ENCODE measurements around the gene CHRNA5.
"Not testable (repeated sequence)": the region's sequence is repeated elsewhere in the genome, so short reads cannot be mapped to it uniquely, and the experiment has no call there.

Gene CHRNA5

DNA sequence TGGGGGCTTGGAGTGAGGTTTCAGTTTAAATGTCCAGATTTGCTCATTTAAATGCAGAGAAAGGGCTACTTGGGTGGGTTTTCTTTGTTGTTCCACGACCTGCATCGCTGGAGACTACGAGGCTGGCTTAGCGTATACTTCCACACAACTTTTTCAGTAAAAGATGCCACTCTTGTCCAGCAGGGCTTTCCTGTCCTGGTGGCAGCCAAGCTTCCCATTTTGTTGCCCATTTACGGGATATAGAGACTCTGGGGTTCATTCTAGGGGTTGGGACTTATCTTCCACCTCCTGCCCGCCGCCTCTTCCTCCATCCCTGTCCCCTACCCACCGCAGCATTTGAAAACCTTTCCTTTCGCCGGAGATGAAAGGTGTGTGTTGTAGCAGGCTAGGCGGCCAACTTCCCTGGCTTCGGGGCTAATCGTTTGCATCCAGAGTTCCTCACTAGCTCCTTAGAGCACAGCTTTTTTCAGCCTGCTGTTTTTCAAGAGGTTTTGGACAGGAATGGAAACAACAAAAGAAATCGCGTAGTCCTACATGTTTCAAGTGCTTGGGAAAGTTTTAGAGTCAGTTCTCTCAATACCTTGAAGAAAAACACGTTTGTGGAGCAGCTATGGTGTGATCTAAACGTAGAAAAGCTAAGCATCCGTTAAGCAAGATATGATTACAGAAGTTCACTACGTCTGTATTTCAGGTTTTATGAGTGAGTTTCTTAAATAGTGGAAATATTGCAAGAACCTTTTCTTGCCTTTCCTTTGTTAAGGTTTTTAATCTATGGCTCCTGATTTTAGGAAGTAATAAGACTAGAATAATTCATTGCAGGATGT, 843 bp downstream of the CHRNA5 start:
- DNase-seq, result peak; percentile 20

DNA sequence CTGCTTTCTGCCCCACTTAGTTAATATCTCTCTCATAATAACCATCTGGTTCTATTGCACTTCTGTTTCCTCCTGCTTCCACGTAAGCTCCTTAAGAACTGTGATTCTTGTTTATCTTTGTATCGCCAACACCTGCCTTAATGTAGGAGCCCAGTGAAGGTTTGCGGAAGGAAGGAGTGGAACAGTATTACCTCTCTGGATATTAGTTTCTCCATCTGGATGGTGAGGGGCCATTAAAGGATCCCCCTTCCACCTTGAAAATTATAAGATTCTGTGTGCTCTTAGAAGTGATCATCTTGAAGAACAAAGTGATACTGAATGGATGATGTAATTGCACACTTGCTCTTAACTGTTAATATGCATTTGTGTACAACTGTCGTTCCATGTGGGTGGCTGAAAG, 2.2 kb downstream of the CHRNA5 start:
- DNase-seq, result no peak

DNA sequence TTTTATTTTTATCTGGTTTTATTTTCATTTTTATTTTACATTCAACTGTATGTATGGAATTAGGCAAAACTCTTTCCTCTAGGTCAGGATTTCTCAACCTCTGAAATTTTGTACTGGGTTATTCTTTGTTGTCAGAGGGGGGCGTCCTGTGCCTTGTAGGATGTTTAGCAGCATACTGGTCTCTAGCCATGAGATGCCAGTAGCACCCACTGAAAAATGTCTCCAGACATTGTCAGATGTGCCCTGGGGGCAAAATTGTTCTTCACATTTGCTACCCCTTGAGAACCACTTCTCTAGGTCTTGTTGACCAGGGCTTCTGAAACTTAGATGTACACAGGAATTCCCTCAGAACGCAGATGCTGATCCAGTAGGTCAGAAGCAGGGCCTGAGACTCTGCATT, 5.4 kb downstream of the CHRNA5 start:
- DNase-seq, result no peak

DNA sequence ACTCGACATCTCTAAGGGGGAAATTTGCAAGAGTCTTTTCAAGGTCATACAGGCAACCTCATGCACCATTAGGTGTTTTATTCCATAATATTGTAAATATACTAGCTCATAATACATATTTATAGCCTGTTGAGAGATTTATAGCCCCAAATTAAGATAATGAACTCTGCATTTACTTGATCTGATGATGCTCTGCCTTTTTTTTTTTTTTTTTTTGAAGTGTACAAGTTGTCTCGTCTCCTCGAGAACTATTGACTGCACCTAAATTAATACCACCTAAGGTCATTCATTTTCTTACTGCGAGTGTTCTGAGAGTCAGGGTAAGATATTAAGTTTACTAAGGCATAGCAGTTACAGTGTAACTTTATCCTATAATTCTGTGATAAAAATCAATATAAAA, 6.1 kb downstream of the CHRNA5 start:
- no peak for DNase-seq

DNA sequence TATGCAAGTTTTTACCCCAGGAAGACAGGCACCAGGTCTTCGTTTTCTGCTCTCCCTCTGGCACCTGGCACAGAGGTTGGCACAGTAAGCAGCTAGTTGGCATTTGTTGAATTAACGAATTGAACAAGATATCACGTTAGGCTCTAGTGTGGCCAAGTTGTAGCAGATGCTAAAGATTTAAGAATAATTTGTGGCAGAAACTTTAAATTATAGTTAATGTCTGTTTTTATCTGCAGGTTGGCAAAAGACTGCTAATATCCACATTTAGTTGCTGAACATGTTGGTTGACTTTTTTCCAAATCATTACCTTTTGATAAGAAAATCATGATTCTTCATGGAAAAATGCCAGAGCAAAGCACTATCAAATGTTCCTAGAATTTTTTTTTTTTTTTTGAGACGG, 8.1 kb downstream of the CHRNA5 start:
- no peak for DNase-seq

DNA sequence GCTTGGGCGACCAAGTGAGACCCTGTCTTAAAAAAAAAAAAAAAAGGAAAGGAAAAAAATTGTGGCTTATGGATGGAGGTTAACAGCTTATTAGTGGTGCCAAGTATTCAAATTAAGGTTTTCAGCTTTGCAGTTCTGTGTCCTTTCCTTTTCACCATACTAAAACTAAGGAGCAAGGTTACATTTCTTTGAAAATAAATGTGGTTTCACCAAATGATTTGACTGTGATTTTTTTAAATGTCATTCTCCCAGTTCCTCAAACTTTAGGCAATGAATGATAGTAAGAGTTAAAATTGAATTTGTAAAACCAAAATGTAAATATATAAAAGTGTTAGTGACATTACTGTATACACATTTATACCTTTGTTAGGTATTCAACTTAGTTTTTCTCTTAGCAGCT, 9.6 kb downstream of the CHRNA5 start:
- no peak for DNase-seq

DNA sequence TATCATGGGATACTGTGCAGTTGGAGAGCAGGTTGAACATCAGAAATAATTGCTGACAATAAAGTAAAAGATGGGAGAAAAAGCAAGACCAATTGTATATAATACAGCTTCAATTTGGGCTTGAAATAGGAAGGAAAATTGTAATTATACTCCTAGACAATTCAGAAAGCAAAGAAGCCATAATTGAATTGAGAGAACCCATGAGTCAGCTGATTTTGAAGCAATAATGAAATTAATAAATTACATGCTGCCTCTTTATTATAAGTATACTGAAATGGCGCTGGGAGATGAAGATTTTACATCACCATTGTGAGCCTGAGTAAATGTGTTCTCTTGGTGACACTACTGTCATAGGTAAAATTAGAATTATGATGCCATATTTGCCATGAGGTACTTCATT, 32.3 kb downstream of the CHRNA5 start:
- DNase-seq, result no peak

DNA sequence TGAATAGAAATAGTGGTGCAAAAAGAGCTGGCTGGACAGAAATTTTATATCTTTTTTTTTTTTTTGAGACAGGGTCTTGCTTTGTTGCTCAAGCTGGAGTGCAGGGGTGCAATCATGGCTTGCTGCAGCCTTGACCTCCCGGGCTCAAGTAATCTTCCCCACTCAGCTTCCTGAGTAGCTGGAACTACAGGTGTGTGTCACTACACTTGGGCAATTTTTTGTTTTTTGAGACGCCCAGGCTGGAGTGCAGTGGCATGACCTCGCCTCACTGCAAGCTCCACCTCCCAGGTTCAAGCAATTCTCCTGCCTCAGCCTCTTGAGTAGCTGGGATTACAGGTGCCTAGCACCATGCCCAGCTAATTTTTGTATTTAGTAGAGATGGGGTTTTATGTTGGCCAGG, 33.0 kb downstream of the CHRNA5 start:
- no peak for DNase-seq

DNA sequence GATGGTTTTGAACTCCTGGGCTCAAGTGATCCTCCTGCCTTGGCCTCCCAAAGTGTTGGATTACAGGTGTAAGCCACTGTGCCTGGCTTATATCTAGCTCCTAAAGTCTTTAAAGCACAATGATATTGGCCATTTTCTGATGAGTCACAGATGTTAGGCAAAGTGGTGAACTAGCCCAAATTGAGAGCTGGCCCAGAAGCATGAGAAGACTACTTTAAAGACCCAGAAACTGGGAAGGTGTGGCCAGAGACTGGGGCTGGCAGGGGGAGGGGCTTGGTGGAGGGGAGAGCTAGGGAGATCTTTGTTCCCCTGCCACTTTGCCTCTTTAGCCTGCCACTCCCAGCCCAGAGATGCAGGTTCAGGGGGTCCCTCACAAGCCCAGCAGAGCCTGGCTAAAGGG, 33.9 kb downstream of the CHRNA5 start:
- no peak for DNase-seq

DNA sequence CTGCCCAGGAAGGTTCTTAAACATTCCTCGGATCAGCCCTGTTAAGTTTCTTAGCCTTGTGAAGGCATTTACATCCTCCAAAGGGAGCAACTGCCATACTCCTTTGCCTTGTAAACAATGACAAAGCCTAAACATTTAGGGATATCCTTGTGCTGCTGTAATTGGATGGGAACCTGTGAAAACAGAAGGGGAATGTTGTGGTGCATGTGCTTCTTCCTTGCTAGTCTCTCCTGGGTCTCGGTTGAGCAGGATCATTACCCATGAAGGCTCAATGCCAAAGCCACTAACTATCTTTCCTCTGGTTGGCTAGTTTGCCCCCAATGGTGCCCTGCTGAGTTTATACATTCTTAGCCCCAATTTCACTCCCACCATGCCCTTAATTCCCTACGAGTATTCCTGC, 38.1 kb downstream of the CHRNA5 start:
- DNase-seq, result no peak

DNA sequence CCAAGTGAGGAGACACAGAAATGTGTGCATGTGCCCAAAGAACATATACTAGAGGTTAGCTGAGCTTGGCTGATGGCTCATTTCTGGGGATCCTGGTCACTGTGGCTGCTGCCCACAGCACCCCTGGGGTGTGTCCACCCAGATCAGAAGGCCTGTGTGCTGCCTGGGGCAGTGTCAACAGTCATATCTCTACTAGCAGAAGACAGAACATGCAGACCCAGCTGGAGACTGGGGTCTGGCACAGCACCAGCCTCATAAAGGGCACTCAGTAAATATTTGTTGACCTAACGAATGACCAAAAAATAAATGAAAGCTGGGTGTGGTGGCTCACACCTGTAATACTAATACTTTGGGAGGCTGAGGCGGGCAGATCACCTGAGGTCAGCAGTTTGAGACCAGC, 39.1 kb downstream of the CHRNA5 start:
- DNase-seq, result no peak

DNA sequence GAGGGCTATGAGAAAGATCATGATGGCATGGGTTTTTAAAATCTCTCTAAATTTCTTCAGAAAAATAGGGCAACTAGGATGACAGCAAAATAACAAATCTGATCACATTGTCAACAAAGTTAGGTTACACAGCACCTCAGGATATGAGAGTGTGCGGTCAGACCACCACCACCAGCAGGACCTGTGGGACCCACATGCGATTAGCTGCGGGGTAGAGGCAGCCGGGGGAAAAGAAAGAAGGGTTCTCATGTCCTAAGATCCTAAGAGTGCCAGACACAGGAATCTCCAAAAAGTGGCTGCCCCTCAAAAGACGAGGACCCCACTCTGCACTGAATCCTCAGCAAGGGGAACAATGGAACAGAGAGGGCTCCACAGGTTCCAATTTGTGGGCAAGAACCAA, 39.9 kb downstream of the CHRNA5 start:
- no peak for DNase-seq

DNA sequence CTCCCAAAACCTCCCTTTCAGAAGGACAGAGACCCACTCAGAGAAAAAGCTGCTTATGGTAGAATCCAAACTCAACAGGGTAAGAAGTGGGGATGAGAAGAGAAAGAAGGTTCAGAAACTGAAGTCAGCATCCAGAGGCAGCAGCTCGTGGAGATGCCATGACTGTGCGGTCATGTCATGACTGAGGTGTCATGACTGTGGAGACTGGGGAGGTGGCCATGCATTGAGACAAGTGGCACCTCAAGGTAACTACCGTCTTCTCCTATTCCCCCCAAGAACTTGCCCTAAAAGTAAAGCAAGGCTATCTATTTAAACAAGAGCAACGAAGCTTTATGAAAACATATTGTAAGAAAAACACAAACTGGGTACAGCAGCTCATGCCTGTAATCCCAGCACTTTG, 40.4 kb downstream of the CHRNA5 start:
- DNase-seq, result no peak

DNA sequence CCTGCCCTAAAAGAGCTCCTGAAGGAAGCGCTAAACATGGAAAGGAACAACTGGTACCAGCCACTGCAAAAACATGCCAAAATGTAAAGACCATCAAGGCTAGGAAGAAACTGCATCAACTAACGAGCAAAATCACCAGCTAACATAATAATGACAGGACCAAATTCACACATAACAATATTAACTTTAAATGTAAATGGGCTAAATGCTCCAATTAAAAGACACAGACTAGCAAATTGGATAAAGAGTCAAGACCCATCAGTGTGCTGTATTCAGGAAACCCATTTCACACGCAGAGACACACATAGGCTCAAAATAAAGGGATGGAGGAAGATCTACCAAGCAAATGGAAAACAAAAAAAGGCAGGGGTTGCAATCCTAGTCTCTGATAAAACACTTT, 44.2 kb downstream of the CHRNA5 start:
- not testable (repeated sequence) for DNase-seq

DNA sequence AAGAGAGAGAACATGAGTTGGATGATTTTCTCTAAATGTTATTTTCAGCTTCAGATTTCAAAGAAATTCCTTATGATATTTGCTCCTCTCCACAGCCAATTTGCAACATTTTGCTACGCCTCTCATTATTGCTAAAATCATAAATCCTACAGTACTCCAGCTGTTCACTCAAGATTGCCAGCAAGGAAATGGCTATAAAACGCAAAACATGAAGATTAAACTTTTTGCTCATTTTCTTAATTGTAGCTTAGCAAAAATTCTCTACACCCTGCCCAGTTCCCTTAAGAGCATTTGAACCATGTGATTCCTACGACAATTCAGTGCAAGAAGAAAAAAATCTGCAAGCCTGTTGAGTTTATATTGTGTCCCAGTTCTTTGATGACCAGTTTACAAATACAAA, 48.7 kb downstream of the CHRNA5 start:
- DNase-seq, result no peak

DNA sequence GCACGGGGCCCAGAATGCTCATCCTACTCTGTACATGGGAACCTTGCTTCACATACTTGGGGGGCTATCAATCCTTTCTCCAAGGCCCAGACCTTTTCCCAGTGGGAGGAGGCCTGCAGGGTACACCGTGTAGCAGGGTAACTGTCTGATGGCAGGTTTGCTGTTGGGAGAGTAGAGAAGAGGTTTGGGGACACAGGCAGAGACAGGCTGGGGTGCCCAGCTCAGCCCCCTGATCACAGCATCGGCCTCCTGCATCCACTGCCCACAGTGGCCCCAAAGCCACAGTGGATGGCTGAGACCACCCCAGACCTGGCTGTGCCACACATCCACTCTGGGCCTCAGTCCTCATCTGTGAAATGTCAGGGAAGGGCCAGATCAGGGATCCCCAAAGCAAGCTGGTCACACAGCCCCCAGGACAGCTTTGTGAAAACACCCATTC, 49.9 kb downstream of the CHRNA5 start:
- no peak for DNase-seq

DNA sequence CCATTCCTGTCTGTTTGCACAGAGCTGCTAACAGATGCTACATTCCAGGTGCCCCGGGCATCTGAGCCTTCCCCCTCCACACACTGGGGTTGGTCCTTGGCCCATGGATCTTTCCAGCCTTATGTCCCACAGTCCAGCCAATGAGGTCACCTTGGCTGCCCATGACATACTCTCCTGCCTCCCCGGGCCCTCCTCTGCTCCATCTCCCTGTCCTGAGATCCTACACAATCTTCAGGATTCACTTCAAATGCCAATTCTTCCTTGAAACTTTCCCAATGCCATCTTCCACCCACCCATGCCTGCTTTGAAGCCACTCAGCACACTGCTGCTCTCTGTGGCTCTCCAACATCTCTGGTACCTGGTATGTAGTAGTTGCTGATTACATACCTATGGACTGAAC, 51.2 kb downstream of the CHRNA5 start:
- DNase-seq, result no peak

DNA sequence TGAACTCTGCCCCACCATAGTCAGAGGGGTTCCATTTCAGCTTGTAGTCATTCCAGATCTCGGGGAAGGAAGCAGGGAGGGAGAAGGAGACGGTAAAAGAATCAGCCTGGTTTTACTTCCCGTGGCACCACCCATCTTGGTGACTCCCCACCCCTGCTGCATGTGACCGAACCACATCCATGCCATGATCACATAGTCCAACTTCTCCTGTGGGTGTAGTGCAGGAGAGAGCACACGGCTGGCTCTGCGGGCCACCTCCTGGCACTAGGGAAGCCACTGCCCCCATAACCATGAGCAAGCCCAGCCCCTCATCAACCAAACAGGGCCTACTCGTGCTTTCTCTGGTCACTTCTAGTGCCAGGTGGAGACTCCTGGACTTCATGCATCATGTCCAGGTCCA, 51.8 kb downstream of the CHRNA5 start:
- DNase-seq, result no peak

DNA sequence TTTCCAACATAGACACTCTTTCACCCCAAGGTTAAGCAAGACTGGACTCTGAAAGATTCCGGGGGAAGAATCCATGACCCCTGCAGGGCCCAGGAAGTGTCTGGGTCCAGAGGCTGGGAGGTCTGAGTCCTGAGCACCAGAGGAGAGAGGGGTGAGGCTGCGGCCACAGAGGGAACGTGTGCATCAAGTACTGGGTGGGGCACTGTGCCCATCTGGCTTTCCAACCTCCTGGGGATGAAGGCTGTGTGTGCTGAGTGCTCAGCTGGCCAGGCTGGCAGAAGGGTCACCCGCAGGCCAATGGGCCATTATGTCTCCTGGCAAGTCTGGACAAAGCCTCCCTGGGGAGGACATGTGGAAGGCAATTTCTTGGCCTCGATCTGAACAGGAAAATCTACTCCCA, 52.2 kb downstream of the CHRNA5 start:
- DNase-seq, result no peak

DNA sequence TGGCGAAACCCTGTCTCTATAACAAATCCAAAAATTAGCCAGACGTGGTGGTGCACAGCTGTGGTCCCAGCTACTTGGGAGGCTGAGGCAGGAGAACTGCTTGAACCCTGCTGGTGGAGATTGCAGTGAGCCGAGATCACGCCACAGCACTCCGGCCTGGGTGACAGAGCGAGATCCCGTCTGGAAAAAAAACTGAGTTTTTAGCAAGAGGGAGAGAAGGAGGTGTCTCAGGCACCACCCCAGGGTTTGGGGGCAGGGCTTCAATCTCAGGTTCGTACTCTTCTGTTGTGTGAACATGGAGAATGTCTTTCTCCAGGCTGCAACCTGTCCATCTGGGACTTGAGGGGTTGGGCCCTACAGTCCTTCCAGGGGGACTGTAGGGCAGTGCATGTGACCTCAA, 52.7 kb downstream of the CHRNA5 start:
- DNase-seq, result no peak

DNA sequence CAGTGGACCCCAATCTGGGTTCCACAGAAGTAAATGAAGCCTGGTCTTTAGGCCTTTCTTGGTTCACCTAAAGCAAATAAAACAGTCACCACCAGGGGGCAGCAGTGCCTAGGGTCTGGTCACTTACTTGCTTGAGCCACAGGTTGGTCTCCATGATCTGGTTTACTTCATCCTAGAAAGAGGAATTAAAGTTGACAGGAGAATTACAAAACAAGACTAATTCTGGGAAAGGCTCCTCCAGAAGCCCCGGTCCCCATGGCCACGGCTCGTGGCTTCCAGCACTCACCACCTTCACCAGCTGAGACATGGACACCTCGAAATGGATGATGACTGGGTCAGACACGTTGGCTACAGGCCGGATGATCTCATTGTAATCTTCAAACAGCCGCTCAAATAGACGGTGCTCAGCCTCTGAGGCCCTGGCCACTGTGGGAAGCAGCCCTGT, 53.2 kb downstream of the CHRNA5 start:
- peak; percentile 78 for DNase-seq

DNA sequence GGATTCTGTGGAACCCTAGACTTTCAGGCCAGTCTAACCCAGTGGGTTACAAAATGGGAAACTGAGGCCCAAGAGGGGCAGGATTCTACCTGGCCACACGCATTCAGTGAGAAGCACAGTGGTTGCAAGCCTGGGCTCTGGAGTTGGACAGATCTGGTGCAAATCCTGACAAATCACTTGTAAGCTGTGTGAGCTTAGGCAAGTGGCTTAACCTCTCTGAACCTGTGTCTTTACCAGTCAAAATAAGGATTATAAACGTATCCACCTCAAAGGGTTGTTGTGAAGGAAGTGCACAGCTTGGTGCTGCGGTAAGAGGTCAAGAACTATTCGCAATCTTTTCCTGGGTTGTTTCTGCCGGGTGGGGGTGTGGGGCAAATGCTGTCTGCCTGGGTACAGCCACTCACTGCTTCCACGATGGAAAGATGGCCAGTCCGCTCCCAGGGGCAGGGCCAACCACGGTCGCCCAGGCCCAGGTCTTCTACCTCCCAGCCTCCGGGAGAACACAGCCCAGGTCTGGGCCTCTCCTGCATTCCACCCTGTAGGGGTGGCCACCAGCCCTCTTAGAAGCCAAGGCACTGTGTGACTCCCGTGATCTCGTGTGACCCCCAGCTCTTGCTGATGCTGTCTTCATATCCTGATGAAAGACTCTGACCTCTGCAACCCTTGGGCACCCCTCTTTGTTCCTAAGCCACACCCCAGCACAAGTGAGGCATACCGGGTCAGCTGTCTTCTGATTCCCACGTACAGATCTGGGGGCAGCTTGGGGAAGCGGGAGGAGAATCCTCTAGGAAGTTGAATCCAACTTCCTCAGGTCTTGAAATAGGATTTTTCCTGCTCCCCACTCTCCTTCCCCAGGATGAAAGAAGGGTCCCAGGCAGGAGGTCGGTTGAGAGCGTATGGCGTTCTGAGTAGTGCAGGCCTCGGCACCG, 54.0 kb downstream of the CHRNA5 start:
- DNase-seq, result no peak

DNA sequence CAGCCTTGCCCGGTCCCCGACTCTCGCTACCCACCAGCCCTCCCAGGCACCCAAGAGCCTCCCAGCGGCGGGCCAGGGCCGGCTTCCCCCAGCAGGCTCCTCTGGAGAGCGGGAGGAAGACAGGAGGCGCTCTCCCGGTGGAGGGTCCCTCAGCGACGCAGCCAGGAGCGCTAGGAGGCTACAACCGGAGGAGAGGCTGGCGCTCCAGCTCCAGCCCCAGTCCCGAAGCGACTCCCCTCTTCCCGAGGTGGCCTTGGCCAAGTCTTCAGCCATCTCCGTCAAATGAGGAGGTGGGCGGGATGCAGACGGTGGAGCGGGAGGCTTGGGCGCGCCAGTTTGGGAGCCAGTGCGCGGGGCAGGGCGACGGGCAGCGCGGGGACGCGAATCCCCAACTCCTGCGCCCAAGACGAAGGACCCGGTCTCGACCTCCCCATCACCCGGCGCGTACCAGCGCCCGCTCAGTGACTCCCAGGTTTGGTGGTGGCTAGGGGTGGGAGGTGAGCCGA, 54.8 kb downstream of the CHRNA5 start:
- no peak for DNase-seq

Data from fibroblast of upper back skin (primary cell).